ENCODE results near the gene RINL.
"Not testable (repeated sequence)": the region's sequence is repeated elsewhere in the genome, so short reads cannot be mapped to it uniquely, and the experiment has no call there.

RINL gene

DNA sequence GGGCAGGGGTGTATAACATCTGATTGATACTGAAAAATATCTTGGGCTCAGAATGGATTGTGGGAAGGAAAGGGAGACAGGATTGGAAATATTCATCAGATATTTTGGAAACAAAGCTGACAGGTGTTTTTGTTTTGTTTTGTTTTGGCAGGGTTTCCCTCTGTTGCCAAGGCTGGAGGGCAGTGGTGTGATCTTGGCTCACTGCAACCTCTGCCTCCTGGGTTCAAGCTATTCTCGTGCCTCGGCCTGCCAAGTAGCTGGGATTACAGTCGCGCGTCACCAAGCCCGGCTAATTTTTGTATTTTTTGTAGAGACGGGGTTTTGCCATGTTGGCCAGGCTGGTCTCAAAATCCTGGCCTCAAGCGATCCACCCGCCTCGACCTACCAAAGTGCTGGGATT, 4.7 kb downstream of the RINL start:
- not testable (repeated sequence) for DNase-seq

DNA sequence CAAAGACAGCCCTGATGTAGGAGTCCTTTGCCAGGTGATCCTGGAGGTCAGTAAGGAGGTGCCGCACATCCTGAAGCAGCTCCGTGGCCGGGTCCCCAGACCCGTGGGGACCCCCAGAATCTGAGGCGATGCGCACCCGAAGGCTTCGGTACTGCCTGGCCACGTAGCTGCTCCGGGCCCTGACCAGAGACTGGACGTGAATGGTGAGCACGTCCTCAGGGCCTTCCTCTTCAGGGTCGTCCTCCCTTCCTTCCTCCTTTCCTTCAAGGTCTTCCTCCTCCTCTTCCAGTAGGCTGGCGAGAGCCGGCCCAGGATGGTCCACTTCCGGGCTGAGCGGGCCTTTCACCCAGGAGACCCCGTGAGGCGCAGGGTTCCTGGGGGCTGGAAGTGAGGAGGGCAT, 7.5 kb downstream of the RINL start:
- no peak for DNase-seq

DNA sequence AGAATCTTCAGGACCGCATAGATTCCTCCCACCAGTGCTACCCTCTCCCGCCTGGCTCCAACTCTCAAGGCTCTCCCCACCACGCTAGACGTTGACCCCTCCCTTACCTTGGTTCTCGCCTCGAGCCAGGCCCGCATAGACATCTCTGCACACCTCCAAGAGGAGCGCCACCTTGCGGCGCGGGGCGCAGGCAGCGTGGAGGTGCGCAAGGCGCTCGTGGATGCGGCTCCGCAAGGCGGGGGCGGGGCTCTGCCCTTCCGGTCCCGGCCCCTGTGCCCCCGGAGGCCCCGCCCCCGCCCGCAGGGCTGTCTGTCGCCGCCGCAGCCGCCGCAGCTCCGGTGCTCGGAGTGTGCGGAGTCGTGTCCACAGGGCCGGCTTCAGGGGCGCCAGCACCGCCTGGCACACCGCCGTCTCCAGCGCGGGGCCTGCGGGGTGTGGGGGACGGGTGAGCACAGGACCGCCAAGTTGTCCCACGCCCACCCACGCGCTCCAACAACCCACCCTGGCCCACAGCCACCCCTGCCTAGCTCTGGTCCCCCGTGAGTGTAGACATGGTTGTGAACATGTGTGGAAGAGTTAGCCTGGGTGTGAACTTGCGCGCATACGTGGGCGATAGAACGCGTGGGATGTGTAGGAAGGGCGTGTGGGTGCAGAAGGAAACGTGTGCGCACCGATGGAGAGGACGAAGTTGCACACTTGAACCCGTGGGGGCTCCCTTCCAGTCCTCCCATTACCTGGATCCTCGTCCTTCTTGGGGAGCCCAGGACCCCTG, 8.1 kb downstream of the RINL start:
- DNase-seq = peak; percentile 99

DNA sequence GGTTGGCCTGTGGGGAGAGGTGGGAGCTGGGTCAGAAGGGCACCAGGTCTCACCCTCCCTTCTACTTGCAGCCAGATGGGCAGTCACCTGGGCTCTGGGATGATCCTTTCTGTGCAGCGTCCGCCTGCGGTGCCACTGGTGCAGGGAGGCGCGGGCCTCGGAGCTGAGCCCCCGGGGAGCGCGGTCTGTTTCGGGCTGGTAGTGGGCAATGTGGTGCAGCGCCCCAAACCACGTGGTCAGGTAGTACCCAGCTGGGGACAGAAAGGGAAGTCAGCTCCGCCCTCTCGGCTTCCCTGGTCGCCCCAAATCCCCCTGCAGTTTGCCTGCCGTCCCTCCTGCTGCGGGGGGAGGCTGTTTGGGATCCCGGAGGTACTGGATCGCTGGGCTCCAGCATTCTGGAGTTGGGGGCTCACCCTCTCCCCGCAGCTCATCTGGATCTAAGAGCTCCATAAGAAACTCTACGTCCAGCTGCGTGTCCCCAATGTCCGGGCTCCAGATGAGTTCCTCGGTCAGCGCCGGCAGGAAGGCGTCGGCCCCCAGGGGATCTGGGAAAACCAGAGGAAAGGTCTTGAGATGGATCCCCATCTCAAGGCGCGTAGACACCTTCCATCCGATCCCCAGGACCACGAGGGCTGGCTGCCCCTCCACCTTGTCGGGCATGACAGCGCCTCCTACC, 8.8 kb downstream of the RINL start:
- DNase-seq = peak; percentile 76

DNA sequence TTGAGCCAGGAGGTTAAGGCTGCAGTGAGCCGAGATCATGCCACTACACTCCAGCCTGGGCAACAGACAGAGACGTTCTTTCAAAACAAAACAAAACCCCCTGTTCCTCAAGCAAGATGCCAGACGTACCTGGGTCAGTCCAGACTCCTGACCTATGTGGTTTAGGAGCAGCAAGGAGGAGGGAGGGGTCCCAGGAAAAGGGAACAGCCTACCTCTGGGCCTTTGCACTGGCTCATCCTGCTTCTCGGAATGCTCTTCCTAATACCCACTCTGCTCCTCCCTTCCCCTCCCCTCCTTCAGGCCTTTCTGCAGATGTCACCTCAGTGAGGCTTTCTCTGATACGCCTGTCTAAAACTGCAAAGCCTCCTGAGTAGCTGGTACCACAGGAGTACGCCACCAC, 9.5 kb downstream of the RINL start:
- no peak for DNase-seq

DNA sequence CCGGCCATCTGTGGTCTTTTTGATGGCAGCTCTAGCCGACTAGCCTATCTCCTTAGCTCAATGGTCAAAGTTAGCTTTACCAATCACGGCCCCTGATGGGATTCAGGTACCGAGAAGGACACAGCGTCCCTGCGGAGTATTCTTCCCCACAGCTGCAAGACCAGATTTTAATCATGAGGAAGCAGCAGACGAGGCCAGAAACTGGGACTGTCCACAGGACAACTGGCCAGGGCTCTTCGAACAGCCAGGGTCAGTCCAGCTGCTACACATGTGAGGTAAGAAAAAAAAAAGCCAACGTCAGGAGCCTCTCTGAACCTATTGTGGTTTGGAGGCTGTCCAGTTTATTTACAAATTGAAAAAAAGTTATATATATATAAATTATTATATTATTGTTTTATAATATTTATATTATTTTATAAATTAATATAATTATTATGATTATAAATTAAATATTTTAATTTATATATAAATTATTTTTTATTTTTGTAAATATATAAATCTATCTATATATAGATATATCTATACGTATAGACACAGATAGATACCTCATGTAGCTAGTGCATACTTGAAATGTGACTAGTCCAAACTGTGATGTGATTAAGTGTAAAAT, 10.8 kb downstream of the RINL start:
- peak; percentile 48 for DNase-seq

DNA sequence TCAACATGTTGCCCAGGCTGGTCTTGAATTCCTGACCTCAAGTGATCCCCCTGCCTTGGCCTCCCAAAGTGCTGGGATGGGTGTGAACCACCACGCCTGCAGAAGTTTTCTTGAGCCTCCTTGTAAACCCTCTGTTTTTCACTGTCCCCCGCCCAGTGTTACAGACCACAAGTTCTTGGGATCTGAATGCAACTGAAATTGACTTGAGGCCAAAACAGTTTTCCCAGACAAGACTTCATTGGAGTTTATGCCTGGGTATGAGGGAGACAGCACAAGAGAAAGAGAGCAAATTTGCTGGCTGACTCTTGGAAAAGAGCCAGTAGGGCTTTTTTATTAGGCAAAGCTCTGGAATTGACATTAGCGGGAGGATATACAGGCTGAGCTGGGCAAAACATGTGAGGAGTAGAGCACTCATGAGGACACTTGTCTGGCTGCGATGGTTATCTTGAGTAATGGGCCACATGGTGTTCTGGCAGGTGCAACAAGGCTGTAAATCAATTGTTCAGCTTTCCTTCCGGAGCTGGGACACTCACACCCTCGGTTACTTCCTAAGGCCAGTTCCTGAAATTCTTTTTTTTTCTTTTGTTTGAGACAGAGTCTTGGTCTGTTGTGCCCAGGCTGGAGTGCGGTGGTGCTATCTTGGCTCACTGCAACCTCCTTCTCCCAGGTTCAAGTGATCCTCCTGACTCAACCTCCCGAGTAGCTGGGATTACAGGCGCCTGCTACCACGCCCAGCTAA, 15.6 kb downstream of the RINL start:
- peak; percentile 97 for DNase-seq

DNA sequence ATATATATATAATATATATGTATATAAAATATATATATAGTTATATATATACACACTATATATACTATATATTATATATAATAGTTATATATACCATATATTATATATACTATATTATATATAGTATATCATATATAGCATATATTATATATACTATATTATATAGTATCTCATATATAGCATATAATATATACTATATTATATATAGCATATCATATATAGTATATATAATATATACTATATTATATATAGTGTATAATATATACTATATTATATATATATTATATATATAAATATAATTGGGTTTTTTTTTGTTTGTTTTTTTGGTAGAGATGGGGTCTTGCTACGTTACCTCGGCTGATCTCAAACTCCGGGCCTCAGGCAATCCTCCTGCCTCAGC, 16.7 kb downstream of the RINL start:
- DNase-seq = no peak

DNA sequence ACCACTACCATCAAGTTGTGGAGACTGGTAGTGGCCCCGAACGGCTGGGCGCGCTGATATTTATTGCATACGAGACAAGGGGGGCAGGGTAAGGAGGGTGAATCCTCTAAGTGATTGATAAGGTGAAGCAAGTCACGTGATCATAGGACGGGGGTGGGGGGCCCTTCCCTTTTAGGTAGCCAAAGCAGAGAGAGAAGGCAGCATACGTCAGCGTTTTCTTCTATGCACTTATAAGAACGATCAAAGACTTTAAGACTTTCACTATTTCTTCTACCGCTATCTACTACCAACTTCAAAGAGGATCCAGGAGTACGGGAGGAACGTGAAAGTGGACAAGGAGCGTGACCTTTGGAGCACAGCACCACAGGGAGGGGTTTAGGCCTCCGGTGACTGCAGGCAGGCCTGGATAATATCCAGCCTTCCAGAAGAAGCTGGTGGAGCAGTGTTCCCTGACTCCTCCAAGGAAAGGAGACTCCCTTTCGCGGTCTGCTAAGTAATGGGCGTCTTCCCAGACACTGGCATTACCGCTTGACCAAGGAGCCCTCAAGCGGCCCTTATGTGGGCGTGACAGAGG, 18.4 kb downstream of the RINL start:
- not testable (repeated sequence) for DNase-seq

DNA sequence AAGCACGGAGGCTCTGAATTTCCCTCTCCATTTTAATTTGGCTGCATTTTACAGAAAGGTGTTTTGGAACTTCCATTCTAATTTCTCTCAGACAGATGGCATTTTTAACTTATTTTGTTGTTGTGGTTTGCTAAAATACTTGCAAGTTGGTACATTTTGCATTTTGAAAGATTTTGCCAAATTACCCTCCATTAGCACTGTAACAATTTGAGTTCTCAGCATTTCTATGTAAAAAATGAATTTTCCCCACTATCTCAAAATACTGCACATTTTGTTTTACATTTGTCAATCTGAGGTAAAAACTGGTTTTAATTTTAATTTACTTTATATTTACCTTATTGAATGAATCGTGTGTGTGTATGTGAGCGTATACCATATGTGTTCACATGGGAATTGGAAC, 21.3 kb downstream of the RINL start:
- no peak for DNase-seq

DNA sequence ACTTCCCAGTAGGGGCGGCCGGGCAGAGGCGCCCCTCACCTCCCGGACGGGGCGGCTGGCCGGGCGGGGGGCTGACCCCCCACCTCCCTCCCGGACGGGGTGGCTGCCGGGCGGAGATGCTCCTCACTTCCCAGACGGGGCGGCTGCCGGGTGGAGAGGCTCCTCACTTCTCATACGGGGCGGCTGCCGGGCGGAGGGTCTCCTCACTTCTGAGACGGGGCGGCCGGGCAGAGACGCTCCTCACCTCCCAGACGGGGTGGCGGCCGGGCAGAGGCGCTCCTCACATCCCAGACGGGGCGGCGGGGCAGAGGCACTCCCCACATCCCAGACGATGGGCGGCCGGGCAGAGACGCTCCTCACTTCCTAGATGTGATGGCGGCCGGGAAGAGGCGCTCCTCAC, 22.3 kb downstream of the RINL start:
- DNase-seq = not testable (repeated sequence)

DNA sequence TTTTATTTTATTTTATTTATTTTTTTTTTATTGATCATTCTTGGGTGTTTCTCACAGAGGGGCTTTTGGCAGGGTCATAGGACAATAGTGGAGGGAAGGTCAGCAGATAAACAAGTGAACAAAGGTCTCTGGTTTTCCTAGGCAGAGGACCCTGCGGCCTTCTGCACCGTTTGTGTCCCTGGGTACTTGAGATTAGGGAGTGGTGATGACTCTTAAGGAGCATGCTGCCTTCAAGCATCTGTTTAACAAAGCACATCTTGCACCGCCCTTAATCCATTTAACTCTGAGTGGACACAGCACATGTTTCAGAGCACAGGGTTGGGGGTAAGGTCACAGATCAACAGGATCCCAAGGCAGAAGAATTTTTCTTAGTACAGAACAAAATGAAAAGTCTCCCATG, 23.1 kb downstream of the RINL start:
- DNase-seq = peak; percentile 57

DNA sequence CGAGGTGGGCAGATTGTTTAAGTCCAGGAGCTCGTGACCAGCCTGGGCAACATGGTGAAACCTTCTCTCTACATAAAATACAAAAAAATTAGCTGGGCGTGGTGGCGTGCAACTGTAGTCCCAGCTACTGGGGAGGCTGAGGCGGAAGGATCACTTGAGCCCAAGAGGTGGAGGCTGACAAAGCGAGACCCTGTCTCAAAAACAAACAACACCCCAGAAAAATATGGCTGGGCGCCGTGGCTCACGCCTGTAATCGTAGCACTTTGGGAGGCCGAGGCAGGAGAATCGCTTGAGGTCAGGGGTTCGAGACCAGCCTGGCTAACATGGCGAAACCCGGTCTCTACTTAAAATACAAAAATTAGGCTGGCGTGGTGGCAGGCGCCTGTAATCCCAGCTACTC, 24.9 kb downstream of the RINL start:
- no peak for DNase-seq

DNA sequence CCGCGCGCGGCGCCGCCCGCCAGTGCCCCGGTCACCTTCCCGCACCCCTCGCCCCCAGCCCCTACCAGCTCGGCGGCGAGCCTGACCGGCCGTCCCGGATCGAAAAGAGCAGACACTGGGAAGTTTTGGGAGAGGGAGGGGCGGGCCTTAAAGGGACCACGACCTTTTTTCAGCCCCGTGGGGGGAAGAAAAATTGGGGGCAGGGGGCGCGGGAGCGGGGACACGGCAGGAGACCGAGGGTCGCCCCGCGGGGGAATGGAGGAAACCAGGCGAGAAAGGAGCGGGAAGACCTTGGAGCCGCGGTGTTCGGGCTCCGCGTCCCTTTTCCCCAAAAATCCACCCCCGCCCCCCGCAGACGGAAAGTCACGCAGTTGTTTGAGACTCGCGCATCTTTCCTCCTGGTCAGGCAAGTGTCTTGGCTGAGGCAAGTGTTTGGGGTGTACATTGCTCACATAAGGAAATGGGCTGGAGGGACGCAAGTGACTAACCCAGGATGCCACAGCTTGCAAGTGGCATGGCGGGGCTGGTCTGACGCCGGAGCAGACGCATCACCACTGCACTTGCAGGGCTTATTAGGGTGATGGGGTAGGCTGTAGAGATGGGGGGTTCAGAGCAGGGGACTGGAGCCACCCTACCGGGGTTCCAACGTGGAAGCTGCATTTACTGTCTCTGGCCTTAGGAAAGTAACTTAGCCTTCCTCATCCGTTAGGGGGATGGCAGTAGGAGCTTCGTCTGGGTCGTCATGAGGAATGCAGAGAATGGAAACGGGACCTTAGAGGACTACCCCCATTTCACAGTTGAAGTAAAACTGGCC, 25.6 kb downstream of the RINL start:
- DNase-seq = peak; percentile 83

DNA sequence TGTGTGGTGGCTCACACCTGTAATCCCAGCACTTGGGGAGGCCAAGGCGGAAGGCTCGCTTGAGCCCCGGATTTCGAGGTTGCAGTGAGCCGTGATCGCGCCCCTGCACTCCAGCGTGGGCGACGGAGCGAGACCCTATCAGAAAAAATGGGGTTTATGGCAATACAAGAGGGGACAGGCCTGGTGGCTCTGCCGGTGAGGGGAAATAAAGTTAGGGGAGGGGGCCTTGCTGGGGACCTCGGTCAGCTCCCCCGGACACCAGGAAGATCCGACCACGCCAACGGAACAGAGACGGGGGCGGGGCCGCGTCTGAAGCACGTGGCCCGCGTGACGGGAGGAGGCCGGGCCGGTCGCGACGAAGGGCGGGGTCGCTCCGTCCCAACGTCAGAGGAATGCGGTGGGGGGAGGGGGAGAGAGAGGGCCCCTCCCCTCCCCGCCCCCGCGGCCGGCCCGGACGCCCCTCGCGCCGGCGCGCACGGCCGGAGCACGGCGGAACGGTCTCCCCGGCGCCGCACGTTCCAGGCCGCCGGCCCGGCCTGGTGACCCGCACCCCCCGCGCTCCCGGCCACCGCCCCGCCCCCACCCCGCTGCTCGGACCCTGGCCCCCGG, 26.3 kb downstream of the RINL start:
- peak; percentile 99 for DNase-seq

DNA sequence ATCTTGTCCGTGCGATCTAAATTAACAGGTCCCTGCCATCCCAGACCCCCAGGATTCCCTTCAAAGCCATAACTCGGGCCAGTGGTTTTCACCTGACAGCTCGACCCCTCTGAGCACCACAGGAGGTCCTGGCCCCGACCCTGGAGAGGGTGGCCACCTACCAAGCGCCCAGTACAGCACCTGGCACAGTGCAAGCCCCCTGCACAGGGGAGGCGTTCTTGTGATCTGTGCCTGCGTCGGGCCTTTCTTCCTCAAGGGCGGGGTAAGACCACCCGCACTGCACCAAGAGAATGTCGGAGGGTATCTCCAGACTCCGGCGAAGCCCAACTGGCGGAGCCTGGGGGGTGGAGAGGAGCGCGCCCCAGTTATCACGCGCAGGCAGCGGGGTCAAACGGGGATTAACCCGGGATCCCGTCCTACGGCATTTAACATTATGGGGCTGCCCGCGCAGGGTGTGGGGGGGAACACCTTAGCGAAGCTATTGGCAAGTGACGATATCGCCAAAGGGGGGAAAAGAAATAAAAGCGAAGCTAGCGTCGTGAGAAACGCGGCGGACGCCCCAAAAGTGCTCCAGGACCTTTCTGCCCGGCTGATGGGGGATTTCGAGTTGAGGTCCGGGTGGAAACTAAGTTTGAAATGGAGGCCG, 27.0 kb downstream of the RINL start:
- DNase-seq = peak; percentile 74

DNA sequence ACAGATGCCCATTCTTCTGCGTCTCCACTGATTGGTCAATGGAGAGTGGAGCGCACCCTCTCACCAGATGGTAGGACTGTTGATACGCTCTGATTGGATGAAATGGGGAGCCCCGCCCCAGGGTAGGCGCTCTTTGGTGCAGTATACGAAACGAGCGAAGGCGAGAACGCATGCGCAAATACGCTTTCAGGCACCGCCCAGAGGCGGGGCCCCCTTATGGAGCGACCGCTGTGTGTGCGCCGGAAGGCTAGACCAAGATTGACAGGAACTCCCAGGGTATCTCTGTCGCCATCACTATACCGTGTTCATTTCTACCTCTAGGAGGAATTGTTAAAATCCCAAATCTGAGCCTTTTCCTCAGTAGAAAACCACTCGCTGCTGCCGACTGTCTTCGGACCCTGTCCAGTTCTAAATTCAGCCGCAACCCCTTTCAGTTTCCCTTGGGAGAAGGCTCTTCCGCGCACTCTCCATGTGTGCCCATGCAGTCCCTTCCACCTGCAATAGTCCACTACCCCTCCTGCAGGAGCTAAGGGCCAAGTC, 27.6 kb downstream of the RINL start:
- peak; percentile 95 for DNase-seq

DNA sequence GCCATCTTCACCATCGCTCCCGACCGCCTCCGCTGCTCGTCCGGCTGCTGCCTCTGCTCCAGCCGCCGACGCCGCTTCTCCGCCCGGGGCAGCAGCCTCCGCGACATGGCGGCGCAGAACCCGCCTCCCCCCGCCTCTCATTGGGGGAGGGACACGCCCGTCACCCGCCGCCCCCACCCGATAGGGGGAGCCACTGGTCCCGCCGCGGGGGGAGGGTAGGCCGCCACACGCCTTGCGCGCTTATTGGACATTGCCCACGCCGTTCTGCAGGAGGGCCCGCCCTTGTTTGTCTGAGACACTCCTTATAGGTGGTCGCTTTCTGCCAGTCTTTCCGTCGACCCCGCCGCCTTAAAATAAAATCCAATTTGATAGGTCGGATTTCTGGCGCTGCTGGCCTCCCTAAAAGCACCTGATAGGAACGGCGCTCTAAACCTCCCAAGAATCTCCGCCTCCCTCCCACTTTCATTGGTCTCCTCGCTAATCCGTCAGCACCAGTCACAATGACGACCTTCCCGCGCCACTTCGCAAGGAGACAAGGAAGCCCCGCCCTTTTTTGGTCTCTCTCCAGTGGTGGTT, 28.1 kb downstream of the RINL start, which contains the start of gene HNRNPL:
Gene HNRNPL, minus strand, starts transcription at position 127 of the 576 bp plus-strand sequence. Its CDS starts 20 bp downstream, at position 107.
- peak; percentile 100 for DNase-seq

DNA sequence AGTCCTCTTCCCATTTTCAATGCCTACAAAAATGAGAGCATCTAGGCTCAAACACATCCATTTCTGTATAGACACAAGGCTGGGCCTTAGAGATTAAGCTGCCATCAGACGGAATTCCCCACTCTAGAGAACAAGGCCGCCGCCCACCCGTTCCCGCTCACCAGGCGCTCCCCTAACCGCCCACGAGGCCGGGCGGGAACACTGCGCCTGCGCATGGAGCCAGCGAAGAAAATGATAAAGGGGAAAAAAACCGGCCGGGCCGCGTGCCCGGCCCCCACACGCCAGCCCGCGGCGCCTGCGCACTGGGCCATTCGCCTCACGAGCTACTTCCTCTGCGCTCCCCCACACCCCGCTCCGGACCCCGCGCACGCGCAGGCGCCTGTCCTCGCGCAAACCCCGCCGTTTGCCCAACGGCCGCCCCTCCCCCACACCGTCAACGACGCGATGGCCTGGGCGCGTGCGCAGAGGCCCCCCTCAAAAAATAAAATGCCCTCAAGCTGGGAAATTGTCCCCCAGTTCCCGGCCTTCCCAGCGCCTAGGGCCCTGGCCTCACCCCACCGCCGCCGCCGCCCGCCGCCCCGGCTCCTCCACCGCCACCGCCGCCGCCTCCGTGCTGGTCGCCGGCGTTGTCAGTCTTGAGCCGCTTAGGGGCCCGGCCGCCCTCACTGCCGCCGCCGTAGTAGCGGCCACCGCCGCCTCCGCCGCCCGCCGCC, 28.8 kb downstream of the RINL start:
- peak; percentile 99 for DNase-seq

Data from DMS53 (cell line).